Measurements from ENCODE around the gene MAZ. TPM values are rescaled to one million over a fixed set of nuclear protein-coding genes. Genes with fewer than 3 reads are reported as not detected.

MAZ gene
- total and polyA plus RNA-seq, 4 donors: 16.0 to 272 (median 45.1) TPM

- TF ChIP-seq ZBTB33 (IDR thresholded peaks at IDR 0.05) (no peak), FOXA1 (IDR thresholded peaks at IDR 0.05) (no peak), RAD21 (IDR thresholded peaks at IDR 0.05) (no peak), EGR1 (IDR thresholded peaks at IDR 0.05; ENCODE audit: low read depth in 2 of 2) (no peak), MAX (IDR thresholded peaks at IDR 0.05) (no peak), RXRA (IDR thresholded peaks at IDR 0.05) (no peak), ATF3 (IDR thresholded peaks at IDR 0.05) (no peak), TAF1 (conservative IDR thresholded peaks at IDR 0.05) (no peak), HNF4A (conservative IDR thresholded peaks at IDR 0.05) (no peak)
Observed at GRCh38 chr16:29858149-29858849, 52.0 kb downstream of the MAZ start (continued).

GRCh38 chr16:29858974-29859373 is 52.6 kb downstream of the MAZ start:
- H3K27ac ChIP-seq (ENCODE audit: low read depth in 1 of 2, low read length in 2 of 2): no peak overlapping the region
- DNase-seq (ENCODE audit: low spot score): no peak
- peaks cover 7 to 36% (median 22%) of the 10 kb centered on the region in 4 donors for H3K4me1 ChIP-seq (ENCODE audit: control insufficient read depth in 4 of 4, insufficient read depth in 4 of 4, low read length in 3 of 4)
- H3K27me3 ChIP-seq (ENCODE audit: control insufficient read depth in 4 of 4, insufficient read depth in 4 of 4, low read length in 3 of 4): no peaks in the 10 kb centered on the region
- H3K9ac ChIP-seq (ENCODE audit: low read depth in 1 of 2, low read length in 2 of 2): no peak overlapping the region
- 92% methylated on average over 19 of the region's 19 CpGs for WGBS
- no peaks in the 10 kb centered on the region for H3K9me3 ChIP-seq (ENCODE audit: control insufficient read depth in 4 of 4, low read length in 3 of 4)
- TF ChIP-seq CTCF (IDR thresholded peaks at IDR 0.05; ENCODE audit: low read depth, low read length, missing input control) (no peak), FOXA1 (IDR thresholded peaks at IDR 0.05) (no peak), ATF3 (IDR thresholded peaks at IDR 0.05) (no peak), SP1 (IDR thresholded peaks at IDR 0.05) (no peak), RAD21 (IDR thresholded peaks at IDR 0.05) (no peak), MAX (IDR thresholded peaks at IDR 0.05) (no peak), ZBTB33 (IDR thresholded peaks at IDR 0.05) (no peak), YY1 (IDR thresholded peaks at IDR 0.05) (no peak), REST (IDR thresholded peaks at IDR 0.05) (no peak), HNF4G (IDR thresholded peaks at IDR 0.05) (no peak), JUND (IDR thresholded peaks at IDR 0.05) (no peak), GABPA (IDR thresholded peaks at IDR 0.05 in 1 of 2, conservative IDR thresholded peaks at IDR 0.05 in 1 of 2) (no peak), HNF4A (conservative IDR thresholded peaks at IDR 0.05) (no peak), EGR1 (IDR thresholded peaks at IDR 0.05; ENCODE audit: low read depth in 2 of 2) (no peak), NR2F2 (IDR thresholded peaks at IDR 0.05) (no peak), FOXA2 (IDR thresholded peaks at IDR 0.05) (no peak), RXRA (IDR thresholded peaks at IDR 0.05) (no peak), TAF1 (conservative IDR thresholded peaks at IDR 0.05) (no peak)
- peaks cover 0 to 19% (median 8%) of the 10 kb centered on the region in 4 donors for H3K36me3 ChIP-seq (ENCODE audit: control insufficient read depth in 4 of 4, insufficient read depth in 3 of 4, low read depth in 1 of 4, low read length in 3 of 4)
- no peak overlapping the region for H3K4me3 ChIP-seq (ENCODE audit: low read depth in 1 of 3, low read length in 3 of 3)
